Activated CD8-positive, alpha-beta T cell treated with anti-CD3 and anti-CD28 coated beads, Interleukin-2, amount 10 ng/mL, durations not matched to agents 7 days and 5 days (primary cell): ENCODE results near the gene TNFRSF11A. TPM values are rescaled to one million over a fixed set of nuclear protein-coding genes. Genes with fewer than 3 reads are reported as not detected.

ENCODE experiments used
- ATAC-seq: fragments of 150-1000 bp; cut with Tn5 transposase; one replicate; pipeline ENCODE4 v1.10.0; 2021; ENCODE audit warnings: moderate library complexity
- CTCF ChIA-PET: fragments of 350-600 bp; sonication (Branson Sonifier 250); formaldehyde crosslinking; loops from one replicate; lab custom pipeline; 2021; ENCODE audit warnings: antibody characterized with exemption; lab: Charles Lee
- POLR2A ChIA-PET: fragments of 350-600 bp; sonication (Branson Sonifier 250); formaldehyde crosslinking; loops from one replicate; lab custom pipeline; 2021; ENCODE audit warnings: antibody characterized with exemption; lab: Charles Lee
- DNase-seq: peaks from one replicate; pipeline ENCODE4 v3.0.0-alpha.2; 2020
- H3K27ac Mint-ChIP-seq: one replicate; pipeline ENCODE4 v1.8.0; 2021; ENCODE audit warnings: mild to moderate bottlenecking, mixed read lengths
- H3K27me3 Mint-ChIP-seq: one replicate; pipeline ENCODE4 v1.8.0; 2021; ENCODE audit warnings: low read depth, mixed read lengths
- H3K36me3 Mint-ChIP-seq: one replicate; pipeline ENCODE4 v1.8.0; 2021; ENCODE audit warnings: low read depth, mixed read lengths
- H3K4me1 Mint-ChIP-seq: one replicate; pipeline ENCODE4 v1.8.0; 2021; ENCODE audit warnings: low read depth, mixed read lengths
- H3K4me3 Mint-ChIP-seq: one replicate; pipeline ENCODE4 v1.8.0; 2021; ENCODE audit warnings: mild to moderate bottlenecking, mixed read lengths
- H3K9me3 Mint-ChIP-seq: one replicate; pipeline ENCODE4 v1.8.0; 2022; ENCODE audit warnings: mixed read lengths; ENCODE audit not compliant: insufficient read depth
- total RNA-seq, 2 experiments: library from RNA; stranded (reverse); gene quantifications; one replicate each; pipeline ENCODE4 v1.2.3, GENCODE V29; 2021

TNFRSF11A gene
- 1 to 10 TPM; 4.0 to 4.3 TPM for total RNA-seq

DNA sequence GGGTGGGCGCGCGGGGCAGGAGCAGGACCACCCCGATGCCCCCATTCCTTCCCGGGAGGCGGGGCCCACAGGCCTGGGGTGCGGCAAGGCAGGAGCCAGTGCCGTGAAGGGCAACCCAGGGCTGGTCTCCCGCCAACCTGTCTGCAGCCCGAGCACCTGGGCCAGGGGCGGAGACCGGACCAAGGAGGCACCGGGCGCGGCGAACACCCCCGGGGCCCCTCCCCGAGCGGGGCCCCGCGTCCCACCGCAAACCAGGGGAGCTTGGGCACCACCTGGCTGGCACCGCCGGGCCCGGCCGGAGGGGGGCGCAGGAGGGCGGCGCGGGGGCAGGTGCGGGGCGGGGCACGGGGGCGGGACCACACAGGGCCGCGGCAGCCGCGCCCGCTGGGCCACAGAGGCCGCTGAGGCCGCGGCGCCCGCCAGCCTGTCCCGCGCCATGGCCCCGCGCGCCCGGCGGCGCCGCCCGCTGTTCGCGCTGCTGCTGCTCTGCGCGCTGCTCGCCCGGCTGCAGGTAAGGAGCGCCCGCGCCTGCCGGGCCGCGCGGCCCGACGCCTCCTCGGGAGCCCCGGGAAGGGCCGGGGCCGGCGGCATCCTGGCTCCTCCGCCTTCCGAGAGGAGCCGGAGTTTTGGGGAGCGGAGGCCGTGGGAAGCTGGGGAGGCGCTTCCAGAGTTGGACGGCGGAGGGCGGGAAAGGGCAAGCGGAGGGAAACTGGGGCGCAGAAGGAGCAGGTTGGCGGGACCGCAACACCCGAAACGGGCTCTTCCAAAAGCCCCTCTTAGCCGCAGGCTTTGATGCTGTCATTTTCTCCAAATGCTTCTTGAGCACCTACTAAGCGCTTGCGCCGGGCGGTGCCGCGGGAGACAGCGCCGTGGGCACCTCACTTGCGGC is at the start of gene TNFRSF11A:
Gene TNFRSF11A, plus strand, starts transcription at position 394 of the 889 bp plus-strand sequence. Its CDS starts 43 bp downstream, at position 437.
- H3K4me3 Mint-ChIP-seq, result peak within 1 kb of the TSS; percentile 75
- DNase-seq, result peak; percentile 68
- peaks cover 45% of the 10 kb centered on the region for H3K4me1 Mint-ChIP-seq
- CTCF ChIA-PET, result interaction anchor here (1.0 to 5.2 kb wide), 12 partner anchors 8 to 259 kb away, joined by 3 to 31 read pairs (median 8); partner anchors contain the start of gene ZCCHC2
- ATAC-seq, result peak; percentile 83
- POLR2A ChIA-PET, result interaction anchor here (0.6 kb wide), 1 partner anchor 646 kb away, joined by 3 read pairs; no protein-coding TSS in a partner anchor
- H3K27ac Mint-ChIP-seq, result no peak within 1 kb of the TSS
- H3K27me3 Mint-ChIP-seq, result peaks cover 52% of the 10 kb centered on the region
- H3K36me3 Mint-ChIP-seq, result no peaks in the 10 kb centered on the region
- no peaks in the 10 kb centered on the region for H3K9me3 Mint-ChIP-seq

DNA sequence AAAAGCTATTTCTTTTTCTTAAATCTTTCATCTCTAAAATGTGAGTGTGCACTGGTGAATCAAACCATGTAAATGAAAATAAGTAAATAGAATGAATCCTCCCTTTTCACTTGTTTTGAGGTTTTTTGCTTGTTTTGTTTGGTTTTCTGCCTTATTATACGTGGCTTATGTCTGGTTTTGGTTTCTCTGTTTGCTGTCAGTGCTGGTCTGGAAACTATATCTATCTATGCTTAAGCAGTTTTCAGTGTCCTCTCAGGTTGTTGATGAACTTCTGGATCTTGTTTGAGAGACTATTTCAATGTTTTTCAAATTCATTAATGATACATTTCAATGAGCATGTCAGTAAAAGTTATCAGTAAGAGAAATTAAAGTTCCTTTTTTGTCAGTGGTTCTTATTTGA is 48.1 kb upstream of the TNFRSF11A start:
- peaks cover 10% of the 10 kb centered on the region for H3K4me1 Mint-ChIP-seq
- H3K36me3 Mint-ChIP-seq, result peaks cover 33% of the 10 kb centered on the region
- H3K27ac Mint-ChIP-seq, result no peak overlapping the region
- no peak overlapping the region for H3K4me3 Mint-ChIP-seq
- DNase-seq (no peak), ATAC-seq (no peak)
- H3K9me3 Mint-ChIP-seq, result no peaks in the 10 kb centered on the region
- CTCF ChIA-PET, result no interaction called here
- H3K27me3 Mint-ChIP-seq, result no peaks in the 10 kb centered on the region
- POLR2A ChIA-PET, result no interaction called here

DNA sequence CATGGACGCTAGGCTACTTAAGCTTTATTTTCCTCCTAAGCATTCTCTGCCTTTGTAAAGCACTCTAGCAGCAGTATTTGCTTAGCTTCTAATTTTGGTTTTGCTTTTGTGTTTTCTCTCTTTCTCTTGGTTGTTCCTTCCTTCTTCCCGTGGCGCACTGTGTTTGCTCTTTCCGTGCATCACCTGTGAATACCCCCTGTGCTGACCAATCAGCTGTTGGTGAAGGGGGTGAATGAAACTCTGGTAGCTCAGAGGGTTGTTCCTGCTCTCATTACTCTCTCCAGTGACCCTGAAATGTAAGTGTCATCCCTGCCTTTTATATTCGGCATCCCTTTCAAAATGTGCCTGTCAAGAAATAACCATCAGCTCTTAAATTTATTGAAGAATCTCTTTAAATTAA is 45.5 kb upstream of the TNFRSF11A start:
- peaks cover 46% of the 10 kb centered on the region for H3K36me3 Mint-ChIP-seq
- no peak overlapping the region for H3K4me3 Mint-ChIP-seq
- H3K27ac Mint-ChIP-seq, result no peak overlapping the region
- ATAC-seq (no peak), DNase-seq (no peak)
- POLR2A ChIA-PET, result no interaction called here
- H3K9me3 Mint-ChIP-seq, result no peaks in the 10 kb centered on the region
- CTCF ChIA-PET, result interaction anchor here (1.3 kb wide), 1 partner anchor 146 kb away, joined by 3 read pairs; no protein-coding TSS in a partner anchor
- no peaks in the 10 kb centered on the region for H3K27me3 Mint-ChIP-seq
- peaks cover 10% of the 10 kb centered on the region for H3K4me1 Mint-ChIP-seq

GRCh38 chr18:62280058-62280457 is 45.1 kb upstream of the TNFRSF11A start:
- H3K9me3 Mint-ChIP-seq, result no peaks in the 10 kb centered on the region
- no peak overlapping the region for H3K27ac Mint-ChIP-seq
- no peak for ATAC-seq
- POLR2A ChIA-PET, result no interaction called here
- DNase-seq, result no peak
- peaks cover 48% of the 10 kb centered on the region for H3K36me3 Mint-ChIP-seq
- CTCF ChIA-PET, result interaction anchor here (1.3 kb wide), 1 partner anchor 146 kb away, joined by 3 read pairs; no protein-coding TSS in a partner anchor
- H3K27me3 Mint-ChIP-seq, result no peaks in the 10 kb centered on the region
- H3K4me1 Mint-ChIP-seq, result peaks cover 10% of the 10 kb centered on the region
- no peak overlapping the region for H3K4me3 Mint-ChIP-seq

GRCh38 chr18:62280786-62281185 is 44.3 kb upstream of the TNFRSF11A start:
- H3K27me3 Mint-ChIP-seq, result no peaks in the 10 kb centered on the region
- no peak for DNase-seq
- ChIA-PET CTCF (interaction anchor here (1.0 kb wide), 1 partner anchor 36 kb away, joined by 3 read pairs; no protein-coding TSS in a partner anchor), POLR2A (no interaction called here)
- no peaks in the 10 kb centered on the region for H3K9me3 Mint-ChIP-seq
- H3K4me1 Mint-ChIP-seq, result peaks cover 10% of the 10 kb centered on the region
- peaks cover 51% of the 10 kb centered on the region for H3K36me3 Mint-ChIP-seq
- peak overlapping the region; percentile 32 for H3K27ac Mint-ChIP-seq
- H3K4me3 Mint-ChIP-seq, result no peak overlapping the region
- ATAC-seq, result no peak

- Mint-ChIP-seq H3K4me1 (peaks cover 10% of the 10 kb centered on the region), H3K27ac (no peak overlapping the region), H3K27me3 (no peaks in the 10 kb centered on the region), H3K36me3 (peaks cover 50% of the 10 kb centered on the region), H3K4me3 (no peak overlapping the region), H3K9me3 (no peaks in the 10 kb centered on the region)
- ChIA-PET CTCF (no interaction called here), POLR2A (no interaction called here)
- no peak for DNase-seq
- ATAC-seq, result no peak
Observed at GRCh38 chr18:62281684-62282083, 43.4 kb upstream of the TNFRSF11A start.

- CTCF ChIA-PET, result no interaction called here
- Mint-ChIP-seq H3K27ac (no peak overlapping the region), H3K9me3 (no peaks in the 10 kb centered on the region), H3K36me3 (peaks cover 46% of the 10 kb centered on the region), H3K4me1 (peaks cover 6% of the 10 kb centered on the region), H3K27me3 (no peaks in the 10 kb centered on the region), H3K4me3 (no peak overlapping the region)
- POLR2A ChIA-PET, result no interaction called here
- ATAC-seq (no peak), DNase-seq (no peak)
Observed at GRCh38 chr18:62282188-62282629, 42.9 kb upstream of the TNFRSF11A start.

GRCh38 chr18:62284637-62285036 is 40.5 kb upstream of the TNFRSF11A start:
- ATAC-seq (no peak), DNase-seq (no peak)
- POLR2A ChIA-PET, result no interaction called here
- H3K4me1 Mint-ChIP-seq, result peaks cover 6% of the 10 kb centered on the region
- H3K9me3 Mint-ChIP-seq, result no peaks in the 10 kb centered on the region
- H3K36me3 Mint-ChIP-seq, result peaks cover 49% of the 10 kb centered on the region
- CTCF ChIA-PET, result no interaction called here
- H3K27ac Mint-ChIP-seq, result no peak overlapping the region
- no peak overlapping the region for H3K4me3 Mint-ChIP-seq
- H3K27me3 Mint-ChIP-seq, result no peaks in the 10 kb centered on the region

DNA sequence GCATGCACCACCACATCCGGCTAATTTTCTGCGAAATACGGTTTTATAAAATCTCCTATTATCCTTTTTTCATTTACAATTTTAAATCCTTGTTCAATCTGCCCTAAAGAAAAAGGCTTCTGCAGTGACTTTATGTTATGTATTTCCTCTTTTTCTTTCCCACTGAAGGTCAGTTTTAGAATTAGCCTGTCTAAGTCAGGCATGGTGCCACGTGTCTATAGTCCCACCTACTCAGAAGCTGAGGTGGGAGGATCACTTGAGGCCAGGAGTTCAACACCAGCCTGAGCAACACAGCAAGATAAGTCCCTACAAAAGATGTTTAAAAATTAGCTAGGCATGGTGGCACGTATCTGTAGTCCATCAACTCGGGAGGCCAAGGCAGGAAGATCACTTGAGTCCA is 39.8 kb upstream of the TNFRSF11A start:
- H3K36me3 Mint-ChIP-seq, result peaks cover 44% of the 10 kb centered on the region
- no peak for ATAC-seq
- no peaks in the 10 kb centered on the region for H3K27me3 Mint-ChIP-seq
- H3K9me3 Mint-ChIP-seq, result no peaks in the 10 kb centered on the region
- no peak overlapping the region for H3K27ac Mint-ChIP-seq
- no peak for DNase-seq
- POLR2A ChIA-PET, result no interaction called here
- CTCF ChIA-PET, result no interaction called here
- peaks cover 6% of the 10 kb centered on the region for H3K4me1 Mint-ChIP-seq
- no peak overlapping the region for H3K4me3 Mint-ChIP-seq

DNA sequence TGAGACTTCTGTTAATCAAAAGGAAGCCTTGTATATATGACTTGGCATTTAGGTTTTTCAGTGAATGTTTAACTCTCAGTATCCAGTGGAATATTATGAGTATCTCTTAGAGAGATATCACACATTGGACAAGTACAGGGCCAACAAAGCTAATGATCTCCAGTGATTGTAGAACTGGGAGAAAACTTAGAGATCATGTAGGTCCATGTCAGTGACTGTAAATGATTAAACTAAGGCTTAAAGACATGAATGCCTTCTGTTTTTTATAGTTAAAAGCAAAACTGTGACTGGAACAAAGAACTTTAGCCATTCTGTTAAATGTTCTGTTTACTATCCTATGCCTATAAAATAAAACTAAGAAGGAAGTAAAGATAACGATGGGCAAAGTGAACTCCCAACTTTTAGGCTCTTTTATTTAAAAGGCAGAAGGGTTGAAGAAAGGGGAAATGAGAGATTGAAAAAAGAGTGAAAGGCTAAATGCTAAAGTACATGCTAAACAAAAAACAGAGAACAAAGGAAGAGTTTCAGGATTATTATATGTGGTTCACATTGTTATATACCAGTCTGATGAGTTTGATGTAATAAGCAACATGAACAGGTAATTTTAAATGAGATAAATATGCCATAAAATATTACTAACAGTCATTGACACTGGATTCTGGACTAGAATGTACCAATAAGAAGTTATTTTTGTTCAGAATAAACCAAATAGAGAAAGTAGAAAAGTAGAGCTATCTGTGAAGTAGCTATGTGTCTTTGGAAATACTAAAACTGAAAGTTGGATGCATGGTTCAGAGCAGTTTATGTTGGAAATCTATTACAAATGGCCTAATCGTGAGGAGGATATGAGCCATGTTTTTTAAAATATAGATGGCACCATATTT is 37.1 kb upstream of the TNFRSF11A start:
- POLR2A ChIA-PET, result no interaction called here
- no peak overlapping the region for H3K27ac Mint-ChIP-seq
- H3K4me3 Mint-ChIP-seq, result no peak overlapping the region
- DNase-seq, result no peak
- no peaks in the 10 kb centered on the region for H3K4me1 Mint-ChIP-seq
- H3K27me3 Mint-ChIP-seq, result no peaks in the 10 kb centered on the region
- no peak for ATAC-seq
- H3K9me3 Mint-ChIP-seq, result no peaks in the 10 kb centered on the region
- CTCF ChIA-PET, result no interaction called here
- peaks cover 33% of the 10 kb centered on the region for H3K36me3 Mint-ChIP-seq

- Mint-ChIP-seq H3K4me1 (no peaks in the 10 kb centered on the region), H3K9me3 (no peaks in the 10 kb centered on the region), H3K27me3 (no peaks in the 10 kb centered on the region), H3K36me3 (peaks cover 27% of the 10 kb centered on the region), H3K27ac (no peak overlapping the region), H3K4me3 (no peak overlapping the region)
- ChIA-PET CTCF (no interaction called here), POLR2A (no interaction called here)
- ATAC-seq (no peak), DNase-seq (no peak)
Observed at GRCh38 chr18:62288665-62289008, 36.5 kb upstream of the TNFRSF11A start.
